ENCODE results near the gene RNF31.

RNF31 gene

GRCh38 chr14:24116128-24116814 is 31.0 kb upstream of the RNF31 start:
- DNase-seq: no peak

GRCh38 chr14:24117179-24117578 is 30.1 kb upstream of the RNF31 start:
- no peak for DNase-seq

- DNase-seq: no peak
Observed at GRCh38 chr14:24119691-24120090, 27.6 kb upstream of the RNF31 start.

GRCh38 chr14:24121210-24121609 is 26.1 kb upstream of the RNF31 start:
- DNase-seq: no peak

GRCh38 chr14:24122416-24122815 is 24.9 kb upstream of the RNF31 start:
- DNase-seq: no peak

- DNase-seq: no peak
Observed at GRCh38 chr14:24122898-24123297, 24.4 kb upstream of the RNF31 start.

GRCh38 chr14:24123424-24124417 is 23.6 kb upstream of the RNF31 start:
- DNase-seq: no peak

- DNase-seq: no peak
Observed at GRCh38 chr14:24126939-24127338, 20.4 kb upstream of the RNF31 start.

GRCh38 chr14:24127673-24128072 is 19.6 kb upstream of the RNF31 start:
- no peak for DNase-seq

GRCh38 chr14:24129410-24129998 is 17.8 kb upstream of the RNF31 start:
- no peak for DNase-seq

- no peak for DNase-seq
Observed at GRCh38 chr14:24130380-24130716, 16.9 kb upstream of the RNF31 start, which contains the start of gene FITM1. Gene FITM1 (plus strand): TSS chr14:24130659. CDS start chr14:24131564, 905 bp downstream.

GRCh38 chr14:24130717-24131548 is 16.4 kb upstream of the RNF31 start:
- DNase-seq: no peak

- no peak for DNase-seq
Observed at GRCh38 chr14:24131549-24131966, 15.7 kb upstream of the RNF31 start.

GRCh38 chr14:24132061-24132685 is 15.1 kb upstream of the RNF31 start:
- DNase-seq: no peak

- no peak for DNase-seq
Observed at GRCh38 chr14:24132976-24133375, 14.3 kb upstream of the RNF31 start.

- DNase-seq: no peak
Observed at GRCh38 chr14:24133735-24134134, 13.6 kb upstream of the RNF31 start.

GRCh38 chr14:24135584-24135833 is 11.8 kb upstream of the RNF31 start:
- no peak for DNase-seq

GRCh38 chr14:24135834-24136683 is 11.2 kb upstream of the RNF31 start, which contains the start of gene PSME1:
Gene PSME1 (plus strand): TSS chr14:24136194. CDS start chr14:24136263, 69 bp downstream.
- peak; percentile 87 for DNase-seq

- no peak for DNase-seq
Observed at GRCh38 chr14:24136684-24137528, 10.4 kb upstream of the RNF31 start.

All from fibroblast of skin of scalp (primary cell).